Posterior vena cava (tissue), 2 donors: Measurements from ENCODE around the gene ABLIM2. TPM values are rescaled to one million over a fixed set of nuclear protein-coding genes. Genes with fewer than 3 reads are reported as not detected.

Experiments
- DNase-seq: peaks from one replicate; pipeline ENCODE4 v3.0.0-alpha.2; 2020; ENCODE audit warnings: low spot score
- intact Hi-C, 2 donors: fragments of 100-400 bp; cut with DNase I; formaldehyde crosslinking; loops; one replicate each; pipeline versions ENCODE4 v1.14.1 to v1.14.2; 2022 to 2023
- total RNA-seq, 2 donors: library from RNA; stranded (reverse); fragmentation: NEBNext Ultra II Directional; extraction: Animal tissue kit (Norgen Biotek cat#: 25700); gene quantifications; one replicate each; pipeline ENCODE4 v1.2.1, GENCODE V29; 2021
- donor health status: DM: yes; HTN: yes; CAD: no.
- donor health status: DM: yes; HTN: yes; CAD: no.

ABLIM2 gene
- total RNA-seq, 2 donors from 2014 or later: 11.7 to 23.8 TPM

DNA sequence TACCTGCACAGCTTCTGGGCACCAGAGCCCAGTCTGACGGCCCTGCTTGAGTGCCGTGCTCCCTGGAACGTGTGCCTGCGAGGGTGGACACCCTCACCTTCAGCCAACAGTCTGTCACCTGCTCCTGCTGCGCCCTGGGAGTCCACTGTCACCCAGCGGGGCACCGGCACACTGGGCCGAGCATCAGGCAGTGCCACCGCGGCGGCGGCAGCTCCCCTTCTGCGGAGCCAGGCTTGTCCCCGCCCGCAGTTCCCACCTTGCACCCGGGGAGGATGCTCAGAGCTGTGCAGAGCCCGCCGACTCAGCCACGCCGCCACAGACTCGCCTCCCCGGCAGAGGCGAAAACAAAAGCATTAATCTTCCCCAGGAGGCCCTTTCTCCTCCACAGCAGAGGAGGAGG is 86.8 kb downstream of the ABLIM2 start:
- peak; percentile 30 for DNase-seq
- intact Hi-C loops: no loop called here

DNA sequence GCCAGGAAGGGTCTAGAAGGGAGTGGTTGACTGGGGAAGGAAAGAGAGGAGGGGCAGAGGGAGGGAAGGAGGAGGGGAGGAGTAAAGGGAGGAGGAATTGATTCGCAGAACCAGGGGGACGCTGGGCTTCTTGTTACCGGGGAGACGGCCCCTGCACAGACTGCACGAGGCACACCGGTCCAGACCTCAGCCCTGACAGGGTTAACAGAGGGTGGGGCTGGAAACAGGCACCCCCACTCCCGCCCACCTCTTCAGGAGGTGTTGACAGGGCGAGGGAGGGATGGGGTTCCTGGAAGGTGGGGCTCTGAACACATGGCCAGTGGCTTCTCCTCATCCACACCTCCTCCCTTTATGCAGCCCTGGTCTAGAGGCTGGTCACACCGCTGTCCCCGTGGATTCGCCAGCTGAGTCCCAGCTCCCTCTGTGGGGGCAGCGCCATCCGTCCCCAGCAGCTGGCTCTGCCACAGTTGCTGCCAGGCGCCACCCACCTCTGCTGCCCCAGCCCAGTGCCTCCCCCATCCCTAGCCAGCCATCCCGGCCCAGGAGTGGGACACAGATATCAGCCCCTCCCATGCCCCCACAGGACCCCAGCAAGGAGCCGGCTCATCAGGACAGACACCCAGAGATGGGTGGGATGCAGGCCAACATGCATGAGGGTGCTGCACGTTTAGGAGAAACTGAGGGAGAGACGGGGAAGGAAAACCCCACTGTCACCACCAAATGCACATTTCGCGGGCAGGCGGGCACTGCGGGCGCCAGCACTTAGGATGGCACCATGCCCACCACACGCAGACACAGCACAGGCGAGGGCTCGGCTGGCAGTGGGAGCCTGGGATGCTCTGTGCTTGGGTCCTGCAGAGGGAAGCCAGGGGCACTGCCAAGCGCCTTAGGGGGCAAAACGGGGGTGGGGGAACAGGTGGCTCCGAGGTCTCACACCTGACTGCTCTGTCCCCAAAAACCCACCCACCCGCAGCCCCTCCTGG is 87.6 kb downstream of the ABLIM2 start:
- DNase-seq: peak; percentile 56
- intact Hi-C loops: no loop called here

DNA sequence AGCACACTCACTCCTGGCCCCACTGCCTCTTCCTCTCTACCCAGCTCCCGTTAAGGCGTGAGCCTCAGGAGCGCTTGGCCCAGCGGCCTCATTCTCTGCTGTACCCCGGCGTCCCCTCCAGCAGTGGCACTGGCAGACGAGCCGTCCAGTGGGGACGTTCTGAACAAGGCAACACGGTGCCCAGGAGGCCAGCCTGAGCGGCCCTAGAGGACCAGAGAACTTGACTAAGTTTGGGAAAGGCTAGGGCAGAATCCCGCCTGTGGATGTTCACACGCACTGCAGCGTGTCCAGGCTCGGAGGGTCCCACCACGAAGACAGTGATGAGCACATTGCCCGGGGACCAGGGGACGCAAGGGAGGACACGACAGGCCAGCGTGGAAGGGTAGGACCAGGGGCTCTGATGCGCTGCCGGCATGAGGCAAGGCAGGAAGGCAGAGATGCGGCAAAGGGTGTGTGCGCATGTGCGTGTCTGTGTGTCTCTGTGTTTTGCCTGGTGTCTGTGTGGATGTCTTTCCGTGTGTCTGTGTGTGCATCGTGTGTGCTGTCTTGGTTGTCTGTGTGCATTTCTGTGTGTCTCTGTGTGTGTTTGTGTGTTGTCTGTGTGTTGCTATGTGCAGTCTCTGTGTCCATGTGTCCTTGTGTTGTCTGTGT is 89.4 kb downstream of the ABLIM2 start:
- intact Hi-C loops: no loop called here
- no peak for DNase-seq

DNA sequence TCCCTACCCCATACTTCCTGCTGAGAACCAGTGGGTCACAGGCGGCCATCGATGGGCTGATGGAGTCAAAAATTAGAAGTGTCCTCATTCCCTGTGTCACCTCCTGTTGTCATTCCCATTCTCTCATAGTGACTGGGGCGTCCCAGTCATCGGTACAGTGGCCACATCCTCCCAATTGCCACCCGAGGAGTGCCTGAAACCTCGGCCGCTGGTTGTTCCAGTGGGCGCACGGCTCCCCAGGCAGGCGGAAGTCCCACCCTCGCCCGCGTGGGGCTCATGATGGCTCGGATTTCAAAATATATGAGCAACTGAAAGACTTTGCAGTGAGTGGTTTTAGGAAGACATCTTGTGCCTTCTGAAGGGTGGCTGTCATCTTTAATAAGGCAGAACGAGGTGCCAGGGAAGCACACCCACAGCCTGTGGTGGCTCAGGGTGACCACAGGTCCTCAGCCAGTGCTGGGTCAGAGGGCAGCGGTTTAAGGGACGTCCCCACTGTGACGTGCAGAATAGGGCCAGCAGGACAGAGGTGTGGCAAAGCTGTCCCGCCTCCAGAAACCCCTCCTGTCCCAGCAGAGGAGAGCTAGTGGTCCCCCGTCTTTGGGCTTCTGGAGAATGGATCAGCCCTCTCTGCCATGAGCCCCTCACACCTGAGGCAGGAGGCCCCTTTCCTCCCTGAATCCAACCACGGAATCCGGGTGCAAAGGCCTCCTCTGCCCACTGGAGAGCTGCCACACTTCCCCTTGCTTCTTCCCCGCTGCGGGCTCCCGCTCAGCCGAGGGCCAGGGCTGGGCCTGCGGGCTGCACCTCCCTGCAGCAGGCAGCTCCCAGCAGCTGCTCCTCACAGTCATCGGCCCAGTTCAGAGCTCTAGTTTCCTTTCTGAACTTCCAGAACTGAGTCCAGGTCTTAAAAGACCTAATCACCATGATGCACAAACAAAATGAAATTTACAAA is 90.4 kb downstream of the ABLIM2 start:
- intact Hi-C loops: no loop called here
- DNase-seq: no peak

DNA sequence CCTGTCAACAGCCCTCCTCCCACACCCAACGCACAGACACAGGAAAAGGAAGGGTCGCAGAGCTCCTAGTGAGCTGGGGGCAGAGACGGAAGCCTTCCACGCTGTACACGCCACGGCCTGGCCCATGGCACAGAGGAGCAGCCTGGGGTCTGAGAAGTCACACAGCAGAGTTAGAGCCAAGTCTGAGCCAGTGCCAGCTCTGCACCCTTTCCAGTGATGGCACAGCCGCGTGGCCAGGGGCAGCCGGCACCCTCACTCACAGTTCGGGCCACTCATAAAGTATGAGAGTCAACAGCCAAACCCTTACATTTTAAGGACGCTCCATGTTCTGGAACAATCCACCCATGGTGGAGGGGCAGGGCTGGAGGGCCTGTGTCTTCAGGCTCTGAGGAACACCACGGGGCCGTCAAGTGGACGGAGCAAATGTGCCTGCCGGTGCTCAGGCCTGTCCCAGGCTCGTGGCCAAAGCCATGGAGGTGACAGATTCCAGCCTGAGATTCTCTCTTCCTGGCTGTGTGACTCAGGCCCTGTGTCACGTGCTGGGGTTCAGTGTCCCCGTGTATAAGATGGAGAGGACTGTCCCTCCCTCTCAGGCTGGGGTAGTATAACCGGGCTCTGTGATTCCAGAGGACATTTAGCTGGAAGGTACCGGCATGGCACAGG is 91.2 kb downstream of the ABLIM2 start:
- intact Hi-C loops: no loop called here
- no peak for DNase-seq

DNA sequence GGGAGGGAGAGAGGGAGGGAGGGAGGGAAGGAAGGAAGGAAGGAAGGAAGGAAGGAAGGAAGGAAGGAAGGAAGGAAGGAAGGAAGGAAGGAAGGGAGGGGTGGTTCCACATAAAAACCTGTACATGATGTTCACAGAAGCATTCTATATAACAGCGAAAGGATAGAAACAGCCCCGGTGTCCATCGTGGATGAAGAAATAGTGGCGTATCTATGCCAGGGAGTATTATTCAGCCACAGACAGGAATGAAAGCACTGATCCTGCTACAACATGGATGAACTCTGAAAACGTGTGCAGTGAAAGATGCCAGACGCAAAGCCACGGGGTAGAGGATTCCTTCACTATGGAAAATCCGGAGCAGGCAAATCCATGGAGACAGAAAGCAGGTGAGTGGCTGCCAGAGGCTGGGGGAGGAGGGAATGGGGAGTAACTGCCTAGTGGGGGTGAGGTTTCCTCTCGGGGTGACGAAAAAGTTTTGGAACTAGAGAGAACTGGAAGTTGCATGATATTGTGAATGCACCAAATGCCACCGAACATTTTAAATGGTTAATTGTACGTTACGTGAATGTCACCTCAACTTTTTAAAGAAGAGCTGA is 92.2 kb downstream of the ABLIM2 start:
- intact Hi-C loops: no loop called here
- no peak for DNase-seq

DNA sequence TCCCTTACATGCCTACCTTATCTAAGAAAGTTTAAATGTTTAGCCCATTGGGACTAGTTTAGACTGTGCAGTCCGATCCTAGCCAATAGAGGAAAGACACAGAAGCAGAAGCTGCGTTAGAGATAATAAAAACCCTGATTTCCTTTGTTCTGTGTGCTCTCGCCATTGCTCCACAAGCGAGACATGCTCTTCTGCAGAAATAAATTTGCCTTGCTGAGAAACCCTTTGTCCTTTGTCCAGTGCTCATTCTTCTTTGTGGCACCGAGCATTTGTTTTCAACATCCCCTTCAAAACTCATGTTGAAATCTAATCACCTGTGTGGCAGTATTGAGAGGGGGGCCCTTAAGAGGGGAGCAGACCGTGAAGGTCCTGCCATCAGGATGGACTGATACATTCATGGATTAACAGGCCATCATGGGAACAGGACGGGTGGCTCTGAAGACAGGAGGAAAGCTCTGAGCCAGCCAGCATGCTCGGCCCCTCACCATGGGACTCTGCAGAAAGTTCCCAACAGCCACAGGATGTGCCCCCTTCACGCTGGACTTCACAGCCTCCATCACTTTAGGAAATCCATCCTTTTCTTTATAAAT is 94.5 kb downstream of the ABLIM2 start:
- intact Hi-C loops: no loop called here
- no peak for DNase-seq

DNA sequence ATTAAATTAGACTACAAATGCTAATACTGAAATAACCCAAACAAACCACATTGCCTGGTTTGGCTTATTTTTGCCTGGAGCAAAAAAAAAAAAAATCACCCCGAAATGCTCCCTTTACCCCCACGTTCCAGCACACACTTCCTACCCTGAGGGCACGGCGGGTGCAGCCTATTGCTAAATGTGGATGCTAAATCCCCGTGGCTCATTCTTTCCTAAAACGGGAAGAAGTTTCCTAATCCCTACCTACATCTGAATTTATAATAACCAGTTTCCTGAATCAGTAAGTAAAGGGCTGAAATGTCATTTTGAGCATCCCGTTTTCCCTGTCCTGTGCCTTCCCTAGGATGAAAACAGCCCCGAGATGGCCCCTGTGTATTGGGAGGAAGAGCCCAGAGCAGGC is 97.0 kb downstream of the ABLIM2 start:
- no peak for DNase-seq
- intact Hi-C loops: no loop called here

DNA sequence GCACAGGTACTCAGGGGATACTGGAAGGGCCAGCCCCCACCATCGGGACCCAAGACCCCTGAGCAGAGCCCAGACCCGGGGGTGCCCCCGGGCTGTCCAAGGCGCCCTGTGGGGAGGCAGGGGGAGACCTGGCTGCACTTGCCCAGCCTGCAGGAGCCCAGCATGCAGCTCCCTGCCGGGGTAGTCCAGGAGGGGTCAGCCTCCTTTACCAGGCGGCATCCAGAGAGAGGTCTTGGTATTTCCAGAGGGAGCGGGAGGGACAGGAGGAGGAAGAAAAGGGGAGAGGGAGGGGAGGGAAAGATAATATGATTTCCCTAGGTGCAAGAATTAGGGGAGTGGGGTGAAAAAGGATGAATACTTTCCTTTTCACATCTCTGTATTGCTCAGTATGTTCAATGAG is 97.5 kb downstream of the ABLIM2 start:
- no peak for DNase-seq
- intact Hi-C loops: no loop called here

DNA sequence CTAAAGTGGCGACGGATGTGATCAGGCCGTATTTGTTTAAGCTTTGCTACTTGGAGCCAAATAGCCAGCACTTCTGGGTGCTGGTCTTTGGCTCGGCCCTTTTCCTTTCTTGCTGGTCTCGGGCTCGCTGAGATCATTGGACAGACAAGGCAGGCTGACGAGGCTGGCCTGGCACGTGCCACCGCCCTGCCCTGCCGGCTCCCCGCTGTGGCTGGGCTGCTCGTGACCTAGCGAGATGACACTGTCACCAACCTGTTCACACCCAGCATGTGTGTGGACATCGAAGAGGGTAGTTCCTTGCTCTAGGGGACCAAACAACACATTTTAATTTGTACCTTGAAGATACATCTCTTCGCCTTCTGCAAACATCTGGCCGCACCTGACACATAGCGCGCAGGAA is 98.0 kb downstream of the ABLIM2 start:
- no peak for DNase-seq
- intact Hi-C loops: no loop called here

DNA sequence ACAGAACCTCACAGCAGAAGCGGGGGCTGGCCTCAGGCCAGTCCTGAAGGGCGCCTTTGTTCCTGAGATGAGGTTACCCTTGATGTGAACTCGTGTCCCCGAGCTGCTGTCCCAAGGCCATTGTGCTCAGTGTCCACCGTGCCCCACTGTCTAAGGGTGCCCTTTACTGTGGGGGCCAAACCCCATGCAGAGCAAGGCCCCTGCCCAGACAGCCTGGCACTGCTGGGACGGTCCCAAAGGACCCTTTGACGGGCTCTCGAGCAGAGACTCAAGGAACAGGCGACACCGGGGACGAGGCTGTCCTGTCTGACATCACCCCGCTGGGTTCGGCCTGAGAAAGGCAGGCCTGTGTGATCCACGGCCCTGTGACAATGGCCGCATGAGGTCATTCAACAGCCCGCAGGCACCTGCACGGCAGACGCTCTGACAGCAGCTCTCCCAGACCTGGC is 100.6 kb downstream of the ABLIM2 start:
- no peak for DNase-seq
- intact Hi-C loops: no loop called here

DNA sequence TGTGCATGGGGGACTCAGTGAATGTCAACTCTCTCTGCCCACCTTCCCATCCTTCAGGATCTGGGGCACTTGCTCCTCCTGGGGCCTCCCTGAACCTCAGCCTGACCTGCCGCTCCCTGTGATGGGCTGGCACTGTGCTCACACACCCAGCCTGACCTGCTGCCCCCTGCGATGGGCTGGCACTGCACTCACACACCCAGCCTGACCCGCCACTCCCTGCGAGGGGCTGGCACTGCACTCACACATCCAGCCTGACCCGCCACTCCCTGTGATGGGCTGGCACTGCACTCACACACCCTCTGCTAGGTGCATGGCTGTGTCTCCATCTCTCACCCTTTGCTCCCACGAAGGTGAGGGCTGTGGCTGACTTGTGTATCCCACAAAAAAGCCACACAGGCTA is 103.4 kb downstream of the ABLIM2 start:
- no peak for DNase-seq
- intact Hi-C loops: no loop called here

DNA sequence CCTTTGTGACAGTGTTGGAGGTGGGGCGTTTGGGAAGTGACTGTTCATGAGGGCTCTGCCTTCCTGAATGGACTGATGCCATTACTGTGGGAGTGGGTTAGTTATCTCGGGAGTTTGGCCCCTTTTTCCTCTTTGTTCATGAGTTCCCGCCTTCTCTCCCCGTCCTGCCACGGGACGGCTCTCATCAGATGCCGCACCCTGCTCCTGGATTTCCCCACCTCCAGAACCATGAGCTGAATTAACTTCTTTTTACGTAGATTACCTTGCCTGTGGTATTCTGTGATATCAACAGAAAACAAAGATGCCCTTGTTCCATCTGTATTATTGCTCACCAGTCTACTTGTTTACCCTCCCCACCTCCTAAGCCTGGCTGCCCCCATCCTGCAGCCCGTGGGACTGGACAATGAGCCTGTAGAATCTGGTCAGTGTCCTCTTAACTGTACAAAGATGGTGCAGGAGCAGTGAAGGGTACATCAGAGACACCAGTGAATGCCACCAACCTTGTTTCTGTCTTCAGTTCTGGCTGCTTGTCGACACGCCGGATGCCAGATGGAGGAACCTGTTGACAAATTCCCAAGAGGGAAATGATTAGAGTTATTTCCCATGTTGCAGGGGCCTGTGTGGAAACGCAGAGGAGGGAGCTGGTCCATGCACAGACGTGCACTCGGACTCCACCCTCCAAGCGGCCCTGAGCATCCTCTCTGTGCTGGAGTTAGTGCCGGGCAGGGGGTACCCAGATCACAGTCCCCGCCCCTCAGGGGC is 104.7 kb downstream of the ABLIM2 start:
- DNase-seq: no peak
- intact Hi-C loops: no loop called here

DNA sequence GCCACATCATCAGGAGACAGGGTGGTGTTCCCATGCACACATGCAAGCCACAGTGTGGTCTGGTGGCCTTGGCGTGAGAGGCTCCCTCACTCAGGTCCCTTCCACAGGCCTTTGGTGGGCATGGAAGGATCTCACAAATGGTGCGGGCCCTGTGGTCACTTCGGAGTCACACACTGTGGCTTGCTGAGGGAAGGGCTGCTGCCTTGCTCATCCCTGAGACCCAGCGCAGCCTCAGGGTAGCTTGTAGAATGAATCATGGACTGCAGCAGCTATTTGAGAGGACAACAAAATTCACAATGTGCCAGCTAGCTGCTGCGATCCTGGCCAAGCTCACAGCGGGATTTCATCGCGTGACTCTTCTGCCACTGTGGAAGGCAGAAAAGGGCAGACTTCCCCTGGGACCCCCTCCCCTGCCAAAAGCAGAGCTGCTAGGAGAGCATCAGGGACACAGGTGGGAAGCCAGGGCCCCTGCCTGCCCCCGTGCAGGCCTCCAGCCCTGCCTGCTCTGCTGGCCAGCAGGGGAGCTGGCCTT is 106.4 kb downstream of the ABLIM2 start:
- intact Hi-C loops: no loop called here

DNA sequence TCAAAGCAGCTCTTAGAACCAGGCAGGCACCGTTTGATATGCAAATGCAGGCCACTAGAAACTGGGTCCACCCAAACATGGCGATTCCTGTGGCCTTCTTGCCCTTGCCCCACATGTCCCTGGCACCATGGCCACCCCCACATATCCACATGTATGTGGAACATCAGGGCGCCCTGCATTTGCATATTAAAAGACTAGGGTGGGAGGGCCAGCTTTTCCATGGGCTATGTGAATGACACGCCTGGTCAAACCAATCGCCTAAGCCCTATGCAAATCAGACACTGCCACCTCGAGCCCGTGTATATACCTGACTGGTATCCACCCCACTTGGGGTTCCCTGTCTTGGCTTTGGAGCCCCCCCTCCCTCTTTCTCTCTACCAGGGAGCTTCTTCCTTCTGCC is 107.0 kb downstream of the ABLIM2 start:
- intact Hi-C loops: no loop called here
- DNase-seq: no peak

More for the DNA sequence above, 106.4 kb downstream of the ABLIM2 start:
- no peak for DNase-seq

DNA sequence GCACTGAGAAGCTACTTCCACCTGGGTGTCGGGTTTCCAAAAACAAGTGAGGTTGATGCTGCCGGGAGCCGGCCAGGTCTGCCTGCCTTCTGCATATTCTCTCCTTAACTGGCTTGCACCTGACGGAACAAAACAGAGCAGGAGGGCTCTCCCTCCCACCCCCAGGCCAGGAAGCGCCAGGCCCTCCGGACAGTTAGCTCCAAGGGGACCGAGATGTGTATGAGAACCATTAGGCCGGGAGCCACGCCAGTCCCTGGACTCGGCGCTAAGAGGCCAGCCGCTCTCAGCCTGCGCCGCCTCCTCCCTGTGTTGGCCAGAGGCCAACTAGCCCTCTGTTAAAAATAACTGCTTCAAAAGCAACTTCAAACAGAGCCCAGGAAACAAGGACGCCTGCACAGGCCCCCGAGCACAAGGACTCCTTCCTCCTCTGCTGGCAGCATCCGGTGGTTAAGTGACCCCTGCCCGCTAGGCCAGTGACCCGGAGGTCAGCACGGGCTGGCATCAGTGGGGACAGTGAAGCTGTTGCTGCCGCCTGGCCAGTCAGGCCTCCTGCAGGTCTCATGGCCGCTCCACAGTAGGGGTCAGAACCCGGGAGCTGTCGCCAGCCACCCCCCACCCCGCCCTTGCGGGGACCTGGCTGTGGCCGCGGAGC is 107.9 kb downstream of the ABLIM2 start:
- intact Hi-C loops: no loop called here
- DNase-seq: peak; percentile 91

DNA sequence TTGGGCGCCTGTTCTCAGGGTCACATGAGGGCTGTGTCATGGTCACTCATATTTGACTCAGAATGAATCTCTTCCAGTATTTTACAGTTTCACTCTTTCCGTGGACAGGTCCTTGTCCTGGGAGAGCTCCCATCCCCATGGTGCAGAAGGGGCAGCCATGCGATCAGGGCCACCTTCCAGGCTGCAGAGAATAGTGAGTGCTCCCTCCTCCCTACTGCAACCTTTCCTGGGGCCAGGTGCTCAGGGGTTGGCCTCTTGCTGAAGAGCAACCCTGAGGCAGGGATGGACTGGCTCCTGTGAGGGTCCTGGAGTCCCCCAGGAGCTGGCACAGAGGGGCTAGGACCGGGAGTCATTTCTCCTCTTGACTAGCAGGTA is 108.4 kb downstream of the ABLIM2 start:
- no peak for DNase-seq
- intact Hi-C loops: no loop called here
